Stimulated activated CD8-positive, alpha-beta memory T cell treated with anti-CD3 and anti-CD28 coated beads, Interleukin-15, amount 100 ng/mL, for 1 hour (primary cell): ENCODE data around the gene SELENOF.
"Not testable (repeated sequence)": the region's sequence is repeated elsewhere in the genome, so short reads cannot be mapped to it uniquely, and the experiment has no call there.

ENCODE experiments used
- DNase-seq: peaks from one replicate; pipeline ENCODE4 v3.0.0-alpha.2; 2020; ENCODE audit warnings: low read depth

The SELENOF gene

DNA sequence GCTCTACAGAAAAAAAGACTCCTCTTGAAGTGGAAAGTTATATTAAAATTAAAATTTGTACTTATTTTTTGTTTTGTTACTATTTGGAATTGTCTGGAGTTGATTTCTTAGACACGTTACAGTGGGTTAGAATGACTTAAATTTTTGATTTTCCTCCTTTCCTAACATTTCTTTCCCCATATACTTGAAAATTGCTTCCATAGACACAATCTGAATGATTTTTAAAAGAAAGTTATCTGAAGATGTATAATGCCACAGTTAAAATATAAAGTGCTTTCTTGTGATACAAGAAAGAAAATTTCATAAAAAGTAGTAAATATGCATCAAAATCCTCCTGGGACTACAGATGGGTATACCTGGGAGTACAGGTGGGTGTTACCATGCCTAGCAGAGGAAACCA lies 2.8 kb upstream of the SELENOF start:
- no peak for DNase-seq

DNA sequence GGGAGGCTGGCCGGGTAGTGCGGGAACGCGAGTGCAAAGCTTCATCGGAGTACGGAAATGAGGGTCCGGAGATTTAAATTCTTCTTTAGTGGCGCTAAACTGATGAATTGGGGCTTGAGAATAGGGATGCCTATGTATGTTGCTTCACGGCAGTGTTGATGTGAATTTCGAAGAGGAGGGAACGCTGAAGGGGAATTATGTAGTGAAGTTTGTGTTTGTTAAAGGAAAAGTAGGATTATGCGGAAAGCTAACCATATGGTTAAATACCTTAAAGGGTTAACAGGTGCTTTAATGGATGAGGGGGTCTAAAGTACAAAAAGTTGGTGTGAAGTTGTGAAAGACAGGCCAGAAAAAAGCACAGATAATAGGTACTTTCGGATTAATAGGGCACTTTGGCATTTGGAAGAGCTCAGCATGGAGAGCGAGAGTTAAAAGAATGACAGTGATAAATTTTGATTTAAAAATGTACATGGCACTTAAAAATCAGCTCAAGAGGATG lies 1.9 kb upstream of the SELENOF start:
- DNase-seq: no peak

DNA sequence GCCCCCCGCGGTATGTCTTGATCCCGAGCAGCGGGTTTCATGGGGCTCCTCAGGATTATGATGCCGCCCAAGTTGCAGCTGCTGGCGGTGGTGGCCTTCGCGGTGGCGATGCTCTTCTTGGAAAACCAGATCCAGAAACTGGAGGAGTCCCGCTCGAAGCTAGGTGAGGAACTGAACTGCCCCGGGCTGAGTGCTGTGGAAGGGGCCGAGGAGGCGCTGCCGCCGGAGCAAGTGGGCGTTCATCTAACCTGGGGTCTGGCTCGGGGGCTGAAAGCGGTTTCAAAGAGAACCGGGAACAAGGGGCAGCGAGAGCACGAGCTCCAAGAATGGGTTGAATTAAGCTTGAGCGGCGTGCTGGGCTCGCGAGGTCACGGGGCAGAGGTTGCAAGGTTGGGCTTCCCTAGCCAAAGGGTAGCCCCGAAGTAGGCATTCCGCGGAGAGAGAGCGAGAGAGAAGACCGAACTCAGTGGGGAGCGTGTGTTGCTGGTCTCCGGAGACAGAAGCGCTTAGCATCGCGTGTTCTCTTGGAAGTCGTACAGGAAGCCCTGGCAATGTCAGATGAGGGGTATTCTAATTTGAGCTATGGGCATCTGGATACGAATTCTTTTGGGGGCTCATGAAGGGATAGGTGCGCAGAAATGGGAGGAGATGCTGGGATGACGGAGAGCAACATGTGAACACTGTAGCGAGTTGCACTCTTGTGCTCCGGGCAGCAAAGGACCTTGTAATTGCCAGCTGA lies 1.2 kb upstream of the SELENOF start:
- peak; percentile 19 for DNase-seq

DNA sequence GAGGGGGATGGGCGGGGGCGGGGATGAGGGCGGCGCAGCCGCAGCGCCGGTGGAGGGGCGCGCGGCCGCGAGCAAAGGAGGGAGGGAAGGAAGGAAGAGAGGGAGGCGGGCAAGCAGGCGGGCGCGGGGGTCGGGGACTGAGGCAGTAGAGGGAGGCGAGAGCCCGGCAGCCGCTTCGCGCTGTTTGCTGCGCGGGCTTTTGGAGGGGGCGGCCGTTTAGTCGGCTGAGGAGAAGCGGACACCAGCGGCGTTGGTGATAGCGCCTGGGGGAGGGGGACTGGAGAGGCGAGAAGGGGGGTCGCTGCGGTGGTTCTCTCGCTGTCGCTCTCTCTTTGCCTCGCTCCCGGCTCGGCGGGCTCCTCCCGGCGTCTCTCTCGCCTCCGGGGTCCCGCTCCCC lies 673 bp upstream of the SELENOF start, which contains the start of gene HS2ST1:
Gene HS2ST1 (plus strand): TSS at position 35 of the 397 bp plus-strand sequence.
- DNase-seq: no peak

DNA sequence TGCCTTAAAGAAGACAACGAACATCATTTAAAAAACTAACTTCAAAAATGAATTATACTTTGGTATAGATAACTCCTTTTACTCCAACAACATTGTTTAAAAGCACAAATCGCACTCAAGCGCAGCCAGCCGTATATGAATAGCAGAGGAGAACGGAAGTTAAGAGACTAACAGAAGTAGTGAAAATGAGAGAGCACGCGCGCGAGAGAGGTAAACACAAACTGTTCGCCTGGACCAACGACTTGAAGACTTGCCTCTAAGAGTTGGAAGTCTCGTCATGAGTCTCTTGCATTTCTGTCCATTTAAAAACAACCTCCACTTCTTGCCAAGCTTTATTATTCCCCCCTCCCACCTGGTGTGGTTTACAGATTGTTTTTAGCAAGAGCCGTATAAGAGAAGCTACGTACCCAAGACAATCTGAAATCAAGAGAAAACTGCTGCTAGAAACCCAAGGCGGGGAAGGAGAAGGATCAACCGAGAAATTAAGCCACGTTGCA lies 479 bp downstream of the SELENOF start:
- DNase-seq: peak; percentile 5

DNA sequence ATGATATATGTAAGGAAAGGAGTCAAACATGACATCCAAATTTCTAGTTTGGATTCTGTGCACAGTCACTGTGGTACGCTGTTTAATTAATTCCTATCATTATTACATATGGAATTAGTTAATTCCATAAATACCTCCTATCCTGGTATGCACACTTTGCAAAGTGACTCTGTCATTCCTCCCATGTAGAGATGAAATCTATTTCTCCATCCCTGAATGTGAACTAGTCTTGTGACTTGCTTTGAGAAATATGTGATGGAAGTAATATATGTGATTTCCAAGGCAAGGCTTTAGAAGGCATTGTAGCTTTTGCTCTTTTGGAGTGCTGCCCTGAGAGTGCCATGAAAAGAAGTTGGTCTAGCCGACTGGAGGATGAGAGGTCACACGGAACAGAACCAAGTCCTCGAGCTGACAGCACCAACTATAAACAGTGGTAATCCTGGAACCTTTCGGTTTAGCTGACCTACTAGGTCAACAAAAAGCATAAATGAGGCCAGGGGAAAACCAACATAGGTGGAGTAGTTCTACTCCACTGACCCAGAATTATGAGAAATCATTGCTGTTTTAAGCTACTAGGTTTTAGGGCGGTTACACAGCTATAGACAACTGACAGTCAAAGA lies 1.5 kb downstream of the SELENOF start:
- DNase-seq: no peak

DNA sequence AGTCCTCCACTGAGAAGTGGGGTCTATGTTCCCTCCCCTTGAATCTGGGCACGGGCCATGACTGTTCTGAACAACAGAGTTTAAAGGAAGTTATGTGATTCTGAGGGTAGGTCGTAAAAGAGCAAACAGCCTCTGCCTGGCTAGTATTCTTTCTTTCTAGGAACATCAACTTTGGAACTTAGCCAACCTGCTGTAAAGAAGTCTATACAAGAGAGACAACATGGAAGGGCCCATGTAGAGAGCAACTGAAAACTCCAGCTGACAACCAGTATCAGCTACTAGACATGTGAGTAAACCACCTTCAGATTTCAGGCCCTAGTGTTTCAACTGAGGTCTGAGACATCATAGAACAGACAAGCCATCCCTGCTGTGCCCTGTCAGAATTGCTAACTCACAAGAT lies 7.5 kb downstream of the SELENOF start:
- DNase-seq: no peak

DNA sequence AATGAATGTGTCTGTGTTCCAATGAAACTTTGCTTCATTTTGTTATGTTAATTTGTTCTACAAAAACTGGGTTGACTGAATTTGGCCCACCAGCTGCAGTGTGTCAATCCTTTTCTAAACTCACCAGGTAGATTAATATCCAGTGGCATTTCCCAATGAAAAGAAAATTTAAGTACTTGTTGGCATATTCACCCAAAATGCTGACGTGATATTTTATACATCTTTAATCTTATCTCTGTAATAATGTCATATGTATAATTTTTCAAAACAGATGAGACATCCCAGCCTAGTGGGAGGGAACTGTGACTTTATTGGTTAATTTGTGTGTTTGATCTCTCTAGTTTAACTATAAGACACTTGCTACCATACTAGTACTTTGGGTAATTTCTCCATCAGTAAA lies 8.1 kb downstream of the SELENOF start:
- DNase-seq: no peak

DNA sequence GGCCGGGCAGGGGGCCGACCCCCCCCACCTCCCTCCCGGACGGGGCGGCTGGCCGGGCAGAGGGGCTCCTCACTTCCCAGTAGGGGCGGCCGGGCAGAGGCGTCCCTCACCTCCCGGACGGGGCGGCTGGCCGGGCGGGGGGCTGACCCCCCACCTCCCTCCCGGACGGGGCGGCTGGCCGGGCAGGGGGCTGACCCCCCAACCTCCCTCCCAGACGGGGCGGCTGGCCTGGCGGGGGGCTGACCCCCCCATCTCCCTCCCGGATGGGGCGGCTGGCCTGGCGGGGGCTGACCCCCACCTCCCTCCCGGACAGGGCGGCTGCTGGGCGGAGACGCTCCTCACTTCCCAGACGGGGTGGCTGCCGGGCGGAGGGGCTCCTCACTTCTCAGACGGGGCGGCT lies 14.5 kb downstream of the SELENOF start:
- DNase-seq: not testable (repeated sequence)

DNA sequence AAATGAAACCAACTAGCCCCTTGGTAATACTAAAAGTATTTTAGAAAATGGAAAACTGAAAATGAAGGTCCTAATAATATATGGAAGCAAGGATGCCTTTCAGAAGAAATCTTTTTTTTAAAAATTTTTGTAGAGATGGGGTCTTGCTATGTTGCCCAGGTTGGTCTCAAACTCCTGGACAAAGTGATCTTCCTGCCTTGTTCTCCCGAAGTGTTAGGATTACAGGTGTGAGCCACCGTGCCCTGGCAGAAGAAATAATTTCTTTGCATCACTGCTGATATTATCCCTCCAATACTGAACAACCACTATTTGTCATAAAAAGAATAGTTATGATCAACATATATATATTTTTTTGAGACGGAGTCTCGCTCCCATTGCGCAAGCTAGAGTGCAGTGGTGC lies 25.6 kb downstream of the SELENOF start:
- no peak for DNase-seq

DNA sequence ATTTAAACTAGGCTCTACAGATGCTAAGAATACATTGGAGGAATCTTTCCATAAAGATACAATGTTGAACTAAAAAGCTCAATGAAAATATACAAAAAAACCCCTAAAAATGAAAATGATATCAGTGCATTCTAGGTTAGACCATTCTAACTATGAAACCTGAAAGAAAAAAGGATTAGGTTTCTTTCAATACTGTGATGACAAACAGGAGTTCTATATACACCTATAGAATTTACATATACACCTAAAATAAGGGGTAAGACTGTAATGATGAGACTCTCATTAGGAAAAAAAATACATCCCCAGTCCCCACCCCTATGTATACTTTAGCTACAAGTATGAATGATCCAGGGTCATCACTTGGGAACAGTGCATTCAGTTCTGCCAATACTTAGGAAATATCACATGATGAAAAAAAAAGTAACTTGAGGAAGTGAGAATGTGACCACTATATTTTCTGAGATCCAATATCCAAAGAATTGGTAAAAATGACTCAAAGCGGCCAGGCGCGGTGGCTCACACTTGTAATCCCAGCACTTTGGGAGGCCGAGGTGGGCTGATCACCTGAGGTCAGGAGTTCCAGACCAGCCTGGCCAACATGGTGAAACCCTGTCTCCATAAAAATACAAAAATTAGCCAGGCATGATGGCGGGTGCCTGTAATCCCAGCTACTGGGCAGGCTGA lies 26.3 kb downstream of the SELENOF start:
- DNase-seq: no peak

DNA sequence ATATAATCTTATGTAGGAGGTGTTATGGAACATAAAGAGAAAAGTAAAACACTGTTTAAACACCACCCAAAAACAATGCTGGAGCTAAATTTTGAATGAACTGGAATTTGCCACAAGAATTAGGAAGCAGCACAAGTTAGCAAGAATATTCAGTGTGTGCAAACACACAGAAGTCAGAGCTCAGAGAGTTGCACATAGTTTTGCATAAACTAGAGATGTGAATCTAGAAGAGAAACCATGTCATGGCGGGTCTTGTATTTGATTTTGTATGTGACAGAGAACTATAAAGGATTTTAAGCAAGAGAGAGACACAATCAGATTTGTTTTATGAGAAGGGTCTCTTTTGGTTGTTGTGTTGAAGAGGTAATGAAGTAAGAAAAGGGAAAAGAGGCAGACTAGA lies 38.2 kb downstream of the SELENOF start:
- no peak for DNase-seq

DNA sequence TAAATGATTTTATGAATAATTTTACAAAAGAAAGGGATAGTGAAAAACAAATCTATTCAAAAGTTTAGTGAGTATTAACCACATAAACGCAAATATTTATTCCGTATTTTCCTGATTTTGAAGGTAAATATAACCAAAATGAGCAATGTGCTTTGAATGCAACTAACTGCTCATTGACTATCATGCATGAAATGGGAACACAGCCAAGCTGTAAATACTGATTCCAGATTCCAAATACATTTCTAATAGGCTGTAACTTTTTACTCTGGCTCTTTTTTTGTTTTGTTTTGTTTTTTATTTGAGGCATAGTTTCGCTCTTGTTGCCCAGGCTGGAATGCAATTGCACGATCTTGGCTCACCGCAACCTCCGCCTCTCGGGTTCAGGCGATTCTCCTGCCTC lies 41.8 kb downstream of the SELENOF start:
- no peak for DNase-seq

DNA sequence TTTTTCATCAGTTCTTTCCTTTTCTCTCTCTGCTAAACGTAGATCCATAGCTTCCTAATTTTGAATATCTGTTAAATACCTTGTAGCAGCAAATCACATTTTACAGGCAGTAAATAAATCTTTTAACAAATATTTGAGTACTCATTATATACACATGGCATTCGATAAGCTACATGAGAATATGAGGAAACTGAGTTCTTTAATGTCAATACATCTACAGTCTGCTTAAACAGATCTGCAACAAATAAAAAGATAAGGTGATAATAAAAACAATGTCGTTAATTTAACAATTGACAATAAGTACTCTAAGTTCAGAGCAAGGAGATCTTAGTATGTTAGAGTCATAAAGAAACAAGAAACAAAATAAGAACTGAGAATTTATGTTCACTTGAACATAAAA lies 42.9 kb downstream of the SELENOF start:
- DNase-seq: no peak

DNA sequence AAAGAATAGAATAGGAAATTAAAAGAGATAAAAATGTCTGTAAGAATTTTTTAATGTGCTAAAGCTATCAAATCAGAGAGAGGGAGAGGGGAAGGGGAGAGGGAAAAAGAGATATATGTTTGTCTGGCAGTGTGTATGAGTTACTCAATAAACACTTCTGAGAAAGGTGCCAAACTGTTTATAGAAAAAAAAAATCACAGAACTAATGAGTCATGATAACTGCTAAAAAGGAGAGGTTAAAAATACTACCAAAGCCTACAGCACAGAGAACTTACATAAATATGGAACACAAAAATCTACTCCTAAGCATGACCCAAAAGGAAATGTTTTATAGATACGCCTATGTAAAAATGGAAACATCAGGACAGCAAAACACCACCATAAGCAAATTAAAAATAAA lies 45.4 kb downstream of the SELENOF start:
- DNase-seq: no peak

DNA sequence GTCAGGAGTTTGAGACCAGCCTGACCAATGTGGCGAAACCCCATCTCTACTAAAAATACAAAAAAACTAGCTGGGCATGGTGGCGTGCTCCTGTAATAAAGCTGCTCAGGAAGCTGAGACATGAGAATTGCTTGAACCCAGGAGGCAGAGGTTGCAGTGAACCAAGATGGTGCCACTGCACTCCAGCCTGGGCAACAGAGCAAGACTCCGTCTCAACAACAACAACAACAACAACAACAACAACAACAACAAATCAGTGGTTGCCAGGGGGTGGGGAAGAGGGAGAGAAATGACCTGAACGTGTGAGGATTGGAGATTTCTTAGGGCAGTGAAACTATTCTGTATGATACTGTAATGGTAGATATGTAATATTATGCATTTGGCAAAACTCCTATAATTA lies 46.6 kb downstream of the SELENOF start:
- not testable (repeated sequence) for DNase-seq

DNA sequence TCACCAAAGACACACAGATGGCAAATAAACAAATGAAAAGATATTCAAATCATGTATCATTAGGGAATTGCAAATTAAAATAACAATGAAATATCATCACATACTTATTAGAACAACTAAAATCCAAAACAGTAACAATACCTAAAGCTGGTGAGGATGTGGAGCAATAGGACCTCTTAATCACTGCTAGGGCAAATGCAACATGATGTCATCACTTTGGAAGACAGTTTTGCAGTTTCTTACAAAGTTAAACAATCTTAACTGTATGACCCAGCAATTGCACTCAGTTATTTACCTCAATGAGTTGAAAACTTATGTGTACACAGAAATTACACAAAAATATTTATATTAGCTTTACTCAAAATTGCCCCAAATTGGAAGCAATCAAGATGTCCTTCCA lies 47.3 kb downstream of the SELENOF start:
- no peak for DNase-seq

DNA sequence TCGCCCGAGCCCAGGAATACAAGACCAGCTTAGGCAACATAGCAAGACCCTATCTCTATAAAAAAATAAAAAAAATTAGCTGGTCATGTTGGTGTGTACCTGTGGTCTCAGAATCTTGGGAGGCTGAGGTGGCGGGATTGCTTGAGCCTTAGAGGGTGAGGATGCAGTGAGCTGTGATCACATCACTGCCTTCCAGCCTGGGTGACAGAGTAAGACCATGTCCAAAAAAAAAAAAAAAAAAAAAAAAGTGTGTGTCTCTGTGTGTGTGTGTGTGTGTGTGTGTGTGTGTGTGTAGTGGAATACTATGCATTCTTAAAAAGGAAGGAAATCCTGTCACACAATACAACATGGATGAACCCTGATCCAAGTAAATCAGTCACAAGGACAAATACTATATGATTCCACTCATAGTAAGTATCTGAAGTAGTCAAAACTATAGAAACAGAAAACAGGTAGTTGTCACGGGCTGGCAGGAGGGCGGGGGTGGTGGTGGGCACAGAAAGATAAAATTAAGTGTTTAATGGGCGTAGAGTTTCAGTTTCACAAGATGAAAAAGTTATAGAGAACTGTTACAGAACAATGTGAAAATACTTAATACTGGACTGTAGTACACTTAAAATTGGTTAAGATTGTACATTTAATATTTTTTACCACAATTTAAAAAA lies 47.8 kb downstream of the SELENOF start:
- DNase-seq: no peak

DNA sequence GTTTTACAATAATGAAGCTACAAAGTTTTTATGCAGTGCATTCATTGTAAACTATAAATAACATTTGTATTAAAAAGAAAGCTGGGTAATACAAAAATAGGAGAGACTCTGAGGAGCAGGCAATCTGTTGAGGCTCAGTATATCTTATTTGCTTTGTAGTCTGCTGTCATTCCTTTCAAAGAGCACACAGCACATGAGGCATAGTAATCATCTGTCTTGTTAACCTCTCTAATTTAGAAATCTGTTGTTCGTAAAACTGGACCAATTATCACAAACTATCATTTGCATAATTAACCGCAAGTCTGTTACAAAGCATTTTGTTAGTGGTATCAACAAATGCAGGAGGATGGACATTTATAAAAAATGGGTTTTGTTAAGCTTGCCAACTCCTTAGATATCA lies 51.0 kb downstream of the SELENOF start:
- no peak for DNase-seq

DNA sequence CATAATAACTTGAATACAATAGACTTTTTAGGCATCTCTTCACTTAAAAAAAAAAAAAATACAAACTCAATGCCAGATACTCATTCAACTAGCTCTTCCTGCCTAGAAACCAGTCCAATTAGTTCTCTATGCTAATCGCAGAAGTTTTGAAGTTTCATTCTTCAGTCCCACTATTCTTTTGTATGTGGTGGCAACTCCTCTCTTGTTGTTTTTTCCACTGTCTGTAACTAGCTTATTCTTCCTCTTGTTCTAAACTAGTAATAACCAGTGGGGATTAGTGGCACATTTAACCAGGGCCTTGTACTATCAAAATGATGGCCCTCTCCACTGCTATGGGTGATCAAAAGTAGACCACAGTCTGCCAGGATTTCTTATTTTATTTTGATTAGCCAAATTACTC lies 52.5 kb downstream of the SELENOF start:
- no peak for DNase-seq

DNA sequence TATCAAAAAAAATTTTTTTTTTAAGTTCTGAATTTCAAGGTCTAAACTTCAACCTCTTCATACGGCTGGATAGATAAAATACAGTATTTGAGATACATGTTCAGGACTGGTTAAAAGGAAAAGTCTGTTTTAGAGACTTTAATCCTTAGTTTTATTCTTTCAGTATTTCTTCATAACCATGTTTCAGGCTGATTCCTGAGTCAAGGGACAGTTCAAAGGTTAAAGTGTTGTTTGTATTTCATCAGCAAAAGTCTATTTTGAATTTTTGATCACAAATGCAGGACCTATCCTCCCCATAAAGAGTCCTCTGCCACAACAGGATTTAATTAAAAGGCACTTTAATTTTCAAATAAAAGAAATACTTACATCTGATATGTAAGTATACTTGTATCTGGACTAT lies 53.5 kb downstream of the SELENOF start:
- no peak for DNase-seq

DNA sequence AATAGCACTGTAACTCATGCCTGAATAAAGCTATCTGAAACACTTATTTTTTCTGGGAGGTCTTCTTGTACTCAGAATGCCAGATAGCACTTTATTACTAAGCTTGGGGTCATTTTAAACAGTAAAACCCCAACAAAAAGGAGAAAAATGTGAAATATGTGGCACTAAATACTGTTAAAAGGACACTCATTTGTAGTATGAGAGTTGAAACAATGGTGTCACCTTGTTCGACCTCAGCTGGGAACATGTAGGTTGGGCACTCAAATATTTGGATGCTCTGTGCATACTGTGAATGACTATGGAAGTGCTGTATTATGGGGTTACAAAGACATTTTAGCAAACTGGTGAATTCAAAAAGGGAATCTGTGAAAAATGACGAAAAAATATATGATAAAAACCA lies 53.9 kb downstream of the SELENOF start:
- DNase-seq: no peak
